Measurements from ENCODE around the gene TBC1D16.

TBC1D16 gene

DNA sequence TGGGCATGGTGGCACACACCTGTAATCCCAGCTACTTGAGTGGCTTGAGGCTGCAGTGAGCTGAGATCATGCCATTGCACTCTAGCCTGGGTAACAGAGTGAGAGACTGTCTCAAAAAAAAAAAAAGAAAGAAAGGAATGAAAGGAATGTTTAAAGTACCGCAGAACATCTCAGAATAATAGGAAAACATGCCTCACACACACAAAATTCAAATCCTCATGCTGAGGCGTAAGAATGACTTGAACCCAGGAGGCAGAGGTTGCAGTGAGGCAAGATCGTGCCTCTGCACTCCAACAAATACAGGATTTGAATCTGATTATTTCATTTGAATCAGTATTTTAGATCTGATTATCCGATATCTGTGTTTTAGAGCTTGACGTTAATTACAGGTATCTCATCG lies 44.4 kb upstream of the TBC1D16 start:
- H3K4me3 ChIP-seq (ENCODE audit: low read depth in 1 of 2, low read length in 1 of 2): no peak overlapping the region
- no peak overlapping the region for H3K27ac ChIP-seq
- no peaks in the 10 kb centered on the region for H3K36me3 ChIP-seq
- H3K27me3 ChIP-seq: no peaks in the 10 kb centered on the region
- TF ChIP-seq, protein P1, sequence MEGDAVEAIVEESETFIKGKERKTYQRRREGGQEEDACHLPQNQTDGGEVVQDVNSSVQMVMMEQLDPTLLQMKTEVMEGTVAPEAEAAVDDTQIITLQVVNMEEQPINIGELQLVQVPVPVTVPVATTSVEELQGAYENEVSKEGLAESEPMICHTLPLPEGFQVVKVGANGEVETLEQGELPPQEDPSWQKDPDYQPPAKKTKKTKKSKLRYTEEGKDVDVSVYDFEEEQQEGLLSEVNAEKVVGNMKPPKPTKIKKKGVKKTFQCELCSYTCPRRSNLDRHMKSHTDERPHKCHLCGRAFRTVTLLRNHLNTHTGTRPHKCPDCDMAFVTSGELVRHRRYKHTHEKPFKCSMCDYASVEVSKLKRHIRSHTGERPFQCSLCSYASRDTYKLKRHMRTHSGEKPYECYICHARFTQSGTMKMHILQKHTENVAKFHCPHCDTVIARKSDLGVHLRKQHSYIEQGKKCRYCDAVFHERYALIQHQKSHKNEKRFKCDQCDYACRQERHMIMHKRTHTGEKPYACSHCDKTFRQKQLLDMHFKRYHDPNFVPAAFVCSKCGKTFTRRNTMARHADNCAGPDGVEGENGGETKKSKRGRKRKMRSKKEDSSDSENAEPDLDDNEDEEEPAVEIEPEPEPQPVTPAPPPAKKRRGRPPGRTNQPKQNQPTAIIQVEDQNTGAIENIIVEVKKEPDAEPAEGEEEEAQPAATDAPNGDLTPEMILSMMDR (IDR thresholded peaks at IDR 0.05): no peak
- peaks cover 0 to 8% of the 10 kb centered on the region in 2 experiments for H3K4me1 ChIP-seq (ENCODE audit: control insufficient read depth in 1 of 2, insufficient read depth in 1 of 2, low read depth in 1 of 2, low read length in 1 of 2)
- H3K9me3 ChIP-seq: no peaks in the 10 kb centered on the region

DNA sequence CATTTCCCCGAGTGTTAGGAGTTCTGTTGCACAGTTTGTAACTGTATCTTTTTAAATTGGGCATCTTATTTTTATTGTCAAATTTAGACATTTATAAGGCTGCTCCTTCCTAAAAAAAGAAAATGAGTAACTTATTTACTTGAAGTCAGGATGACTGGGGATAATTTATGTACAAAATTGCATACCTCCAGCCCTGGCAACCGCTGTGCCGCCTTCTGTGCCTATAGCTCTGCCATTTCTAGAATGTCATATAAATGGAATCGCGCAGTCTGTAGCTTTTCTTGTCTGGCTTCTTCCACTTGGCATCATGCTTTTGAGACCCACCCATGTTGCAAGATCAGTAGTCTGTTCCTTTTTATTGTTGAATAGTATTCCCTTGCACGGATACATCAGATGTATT lies 36.7 kb upstream of the TBC1D16 start:
- Histone ChIP-seq H3K27me3 (peaks cover 32% of the 10 kb centered on the region), H3K9me3 (no peaks in the 10 kb centered on the region), H3K36me3 (no peaks in the 10 kb centered on the region), H3K27ac (no peak overlapping the region), H3K4me1 (ENCODE audit: control insufficient read depth in 1 of 2, insufficient read depth in 1 of 2, low read depth in 1 of 2, low read length in 1 of 2) (no peaks in the 10 kb centered on the region), H3K4me3 (ENCODE audit: low read depth in 1 of 2, low read length in 1 of 2) (no peak overlapping the region)
- TF ChIP-seq, protein P1 (IDR thresholded peaks at IDR 0.05): no peak

DNA sequence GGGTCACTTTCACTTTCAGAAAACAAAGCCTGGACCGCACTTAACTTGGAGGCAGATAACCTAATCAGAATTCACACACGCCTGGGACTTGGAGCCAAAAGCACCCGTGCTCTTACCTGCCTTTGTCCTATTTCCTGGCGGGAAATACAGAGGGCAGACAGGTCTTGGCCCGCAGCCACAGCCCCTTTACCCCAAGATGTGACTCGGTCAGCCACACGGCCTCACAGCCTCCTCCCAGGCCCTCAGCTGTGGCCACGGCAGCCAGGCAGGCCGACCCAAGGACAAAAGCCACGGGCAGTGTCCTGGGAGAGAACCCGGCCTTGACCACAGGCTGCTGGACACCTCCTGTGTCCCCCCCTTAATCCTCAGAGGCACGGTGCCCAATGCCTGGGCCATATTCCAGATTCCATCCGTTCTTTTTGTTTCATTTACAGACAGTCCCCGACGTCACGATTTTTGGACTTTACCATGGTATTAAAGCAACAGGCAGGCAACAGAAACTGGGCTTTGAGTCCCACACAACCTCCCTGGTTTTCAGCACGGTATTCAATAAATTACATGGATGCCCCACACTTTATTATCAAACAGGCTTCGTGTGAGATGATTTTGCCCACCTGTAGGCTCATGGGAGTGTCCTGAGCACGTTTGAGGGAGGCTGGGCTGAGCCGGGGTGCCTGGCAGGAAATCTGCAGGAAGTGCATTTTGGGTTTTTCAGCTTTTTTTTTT lies 35.6 kb upstream of the TBC1D16 start:
- no peaks in the 10 kb centered on the region for H3K4me1 ChIP-seq (ENCODE audit: control insufficient read depth in 1 of 2, insufficient read depth in 1 of 2, low read depth in 1 of 2, low read length in 1 of 2)
- no peak overlapping the region for H3K27ac ChIP-seq
- no peaks in the 10 kb centered on the region for H3K9me3 ChIP-seq
- no peaks in the 10 kb centered on the region for H3K36me3 ChIP-seq
- TF ChIP-seq, protein P1 (IDR thresholded peaks at IDR 0.05): no peak
- H3K27me3 ChIP-seq: peaks cover 32% of the 10 kb centered on the region
- no peak overlapping the region for H3K4me3 ChIP-seq (ENCODE audit: low read depth in 1 of 2, low read length in 1 of 2)

DNA sequence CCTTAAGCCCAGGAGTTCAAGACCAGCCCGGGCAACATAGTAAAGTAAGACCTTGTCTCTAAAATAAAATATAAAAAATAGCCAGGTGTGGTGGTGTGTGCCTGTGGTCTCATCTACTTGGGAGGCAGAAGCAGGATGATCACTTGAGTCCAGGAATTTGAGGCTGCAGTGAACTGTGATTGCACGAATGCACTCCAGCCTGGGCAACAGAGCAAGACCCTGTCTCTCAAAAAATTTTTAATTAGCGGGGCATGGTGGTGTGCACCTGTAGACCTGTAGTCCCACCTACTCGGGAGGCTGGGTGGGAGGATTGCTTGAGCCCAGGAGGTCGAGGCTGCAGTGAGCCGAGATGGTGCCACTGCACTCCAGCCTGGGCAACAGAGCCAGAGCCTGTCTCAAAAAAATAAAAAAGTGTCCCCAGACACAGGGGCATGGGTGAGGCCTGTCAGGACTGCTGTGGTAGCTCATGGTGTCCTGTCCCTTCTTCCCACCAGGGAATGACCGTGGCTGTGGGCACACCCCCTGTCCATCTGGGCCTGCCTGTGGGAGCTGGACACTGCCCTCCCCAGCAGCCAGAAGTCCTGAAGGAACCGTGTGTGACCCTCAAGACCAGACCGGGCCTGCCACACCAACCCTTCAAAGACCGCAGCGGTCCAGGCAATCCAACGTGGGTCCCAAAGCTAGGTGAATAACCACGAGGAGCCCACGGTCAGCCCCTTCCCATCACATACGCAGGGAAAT lies 34.9 kb upstream of the TBC1D16 start:
- Histone ChIP-seq H3K4me1 (ENCODE audit: control insufficient read depth in 1 of 2, insufficient read depth in 1 of 2, low read depth in 1 of 2, low read length in 1 of 2) (no peaks in the 10 kb centered on the region), H3K27ac (no peak overlapping the region), H3K36me3 (no peaks in the 10 kb centered on the region), H3K4me3 (ENCODE audit: low read depth in 1 of 2, low read length in 1 of 2) (no peak overlapping the region), H3K27me3 (peaks cover 32% of the 10 kb centered on the region), H3K9me3 (no peaks in the 10 kb centered on the region)
- TF ChIP-seq, protein P1 (IDR thresholded peaks at IDR 0.05): no peak

DNA sequence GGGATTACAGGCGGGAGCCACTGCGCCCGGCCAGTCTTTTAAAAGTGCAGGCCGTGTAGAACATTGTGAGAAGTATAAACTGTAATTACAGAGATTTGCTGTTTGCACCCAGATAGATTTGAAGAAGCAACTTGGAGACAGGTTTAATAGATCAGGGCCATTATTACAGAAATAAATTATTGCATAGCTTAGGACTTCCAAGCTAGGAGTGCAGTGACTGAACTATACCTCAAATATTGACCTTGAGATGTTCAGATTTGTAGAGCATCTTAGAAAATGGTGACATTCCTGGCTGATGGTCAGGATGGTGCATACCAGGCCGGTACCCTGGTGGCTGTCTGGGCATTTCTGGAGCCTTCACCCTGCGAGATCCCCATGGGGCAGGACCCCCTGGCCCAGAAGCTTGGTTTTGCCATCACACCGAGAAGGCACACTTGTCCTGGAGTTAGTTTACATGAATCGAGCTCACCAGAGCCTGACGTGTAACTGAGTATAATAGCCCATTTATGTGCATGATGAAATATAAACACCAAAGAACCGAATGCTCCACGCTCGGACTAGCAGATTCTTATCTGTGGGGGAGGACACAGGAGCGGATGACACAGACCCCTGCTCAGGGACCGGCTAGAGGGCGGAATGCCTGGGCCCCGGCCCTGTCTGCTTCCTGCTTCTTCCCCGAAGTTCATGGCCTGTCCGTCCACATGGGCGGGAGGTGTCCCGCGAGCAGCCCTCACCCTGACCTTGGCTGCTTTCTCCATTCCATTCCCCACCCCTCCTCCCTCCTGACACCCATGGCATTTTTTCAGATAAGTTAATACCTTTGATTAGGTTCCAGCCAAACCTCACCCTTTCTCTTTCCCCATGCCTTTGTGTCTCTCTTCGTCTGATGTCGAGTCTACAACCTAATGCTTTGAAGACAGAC lies 32.9 kb upstream of the TBC1D16 start:
- Histone ChIP-seq H3K4me3 (ENCODE audit: low read depth in 1 of 2, low read length in 1 of 2) (no peak overlapping the region), H3K9me3 (no peaks in the 10 kb centered on the region), H3K36me3 (no peaks in the 10 kb centered on the region), H3K4me1 (ENCODE audit: control insufficient read depth in 1 of 2, insufficient read depth in 1 of 2, low read depth in 1 of 2, low read length in 1 of 2) (no peaks in the 10 kb centered on the region), H3K27ac (no peak overlapping the region), H3K27me3 (peaks cover 32% of the 10 kb centered on the region)
- TF ChIP-seq, protein P1 (IDR thresholded peaks at IDR 0.05): no peak
